Colonic mucosa (tissue), 4 donors: Measurements from ENCODE around the gene MYO7B. TPM values are rescaled to one million over a fixed set of nuclear protein-coding genes. Genes with fewer than 3 reads are reported as not detected.
A peak's percentile ranks its signal among the peaks of the same experiment; 100 is the strongest.

Source experiments
- DNase-seq: peaks from one replicate; pipeline ENCODE4 v3.0.0-alpha.2; 2020
- H3K27ac ChIP-seq: fragments of 200-600 bp; one replicate; pipeline ENCODE4 v1.8.0; 2021
- H3K27me3 ChIP-seq: fragments of 200-600 bp; one replicate; pipeline ENCODE4 v1.8.0; 2021
- H3K36me3 ChIP-seq: fragments of 200-600 bp; one replicate; pipeline ENCODE4 v1.8.0; 2021
- H3K4me1 ChIP-seq: fragments of 200-600 bp; one replicate; pipeline ENCODE4 v1.8.0; 2021; ENCODE audit warnings: mild to moderate bottlenecking
- H3K4me3 ChIP-seq: fragments of 200-600 bp; one replicate; pipeline ENCODE4 v1.8.0; 2021
- H3K9ac ChIP-seq, 2 donors: one replicate each; pipeline ENCODE4 v1.7.0; 2013; ENCODE audit warnings: control low read depth in 2 of 2, low read depth in 2 of 2, low read length in 2 of 2
- H3K9me3 ChIP-seq: fragments of 200-600 bp; one replicate; pipeline ENCODE4 v1.8.0; 2021
- CTCF ChIP-seq: fragments of 200-600 bp; IDR thresholded peaks from one replicate; pipeline ENCODE4 v1.8.0; 2022; ENCODE audit warnings: antibody characterized with exemption, mild to moderate bottlenecking
- intact Hi-C: fragments of 100-400 bp; cut with DNase I; formaldehyde crosslinking; loops from one replicate; pipeline ENCODE4 v1.14.1; 2022
- total RNA-seq, 2 donors: library from RNA; stranded (reverse); fragmentation: NEBNext Ultra II Directional in 1 of 2; extraction: Animal tissue kit (Norgen Biotek cat#: 25700) in 1 of 2; gene quantifications; one replicate each; pipeline ENCODE4 v1.2.1, GENCODE V29; 2021
- donor health status: healthy.
- donor health status: DM: no; HTN: no; CAD: no.
- donor health status: DM: no; HTN: no; CAD: no.

MYO7B gene
- total RNA-seq, 2 donors from 2014 or later, result 159 to 218 TPM

GRCh38 chr2:127591221-127591923 lies 55.9 kb downstream of the MYO7B start:
- no peaks in the 10 kb centered on the region for H3K9me3 ChIP-seq
- intact Hi-C loops, result no loop called here
- H3K4me3 ChIP-seq, result no peak overlapping the region
- no peak overlapping the region for H3K9ac ChIP-seq
- no peak overlapping the region for H3K27ac ChIP-seq
- H3K27me3 ChIP-seq, result no peaks in the 10 kb centered on the region
- peak; percentile 56 for TF ChIP-seq CTCF
- no peaks in the 10 kb centered on the region for H3K4me1 ChIP-seq
- H3K36me3 ChIP-seq, result no peaks in the 10 kb centered on the region
- DNase-seq, result no peak

GRCh38 chr2:127592761-127593227 lies 57.3 kb downstream of the MYO7B start:
- H3K27ac ChIP-seq, result no peak overlapping the region
- H3K36me3 ChIP-seq, result no peaks in the 10 kb centered on the region
- H3K9me3 ChIP-seq, result no peaks in the 10 kb centered on the region
- intact Hi-C loops, result no loop called here
- TF ChIP-seq CTCF, result no peak
- H3K4me3 ChIP-seq, result no peak overlapping the region
- DNase-seq, result no peak
- no peaks in the 10 kb centered on the region for H3K27me3 ChIP-seq
- no peaks in the 10 kb centered on the region for H3K4me1 ChIP-seq
- no peak overlapping the region for H3K9ac ChIP-seq

GRCh38 chr2:127593228-127594115 lies 58.0 kb downstream of the MYO7B start:
- no peaks in the 10 kb centered on the region for H3K27me3 ChIP-seq
- H3K4me1 ChIP-seq, result no peaks in the 10 kb centered on the region
- H3K36me3 ChIP-seq, result no peaks in the 10 kb centered on the region
- no peak overlapping the region for H3K9ac ChIP-seq
- no peak for DNase-seq
- intact Hi-C loops, result no loop called here
- H3K4me3 ChIP-seq, result no peak overlapping the region
- H3K9me3 ChIP-seq, result no peaks in the 10 kb centered on the region
- TF ChIP-seq CTCF, result no peak
- no peak overlapping the region for H3K27ac ChIP-seq

GRCh38 chr2:127594116-127594591 lies 58.7 kb downstream of the MYO7B start:
- H3K9me3 ChIP-seq, result no peaks in the 10 kb centered on the region
- no peaks in the 10 kb centered on the region for H3K4me1 ChIP-seq
- no peak for TF ChIP-seq CTCF
- intact Hi-C loops, result no loop called here
- DNase-seq, result no peak
- no peak overlapping the region for H3K27ac ChIP-seq
- no peaks in the 10 kb centered on the region for H3K27me3 ChIP-seq
- H3K9ac ChIP-seq, result no peak overlapping the region
- no peaks in the 10 kb centered on the region for H3K36me3 ChIP-seq
- H3K4me3 ChIP-seq, result no peak overlapping the region

GRCh38 chr2:127596311-127597045 lies 61.0 kb downstream of the MYO7B start:
- DNase-seq, result no peak
- no peak overlapping the region for H3K9ac ChIP-seq
- TF ChIP-seq CTCF, result no peak
- H3K27ac ChIP-seq, result no peak overlapping the region
- H3K4me3 ChIP-seq, result no peak overlapping the region
- intact Hi-C loops, result no loop called here
- H3K36me3 ChIP-seq, result no peaks in the 10 kb centered on the region
- no peaks in the 10 kb centered on the region for H3K27me3 ChIP-seq
- no peaks in the 10 kb centered on the region for H3K4me1 ChIP-seq
- H3K9me3 ChIP-seq, result no peaks in the 10 kb centered on the region
